IPS-NIHi11 (cell line): ENCODE results near the gene HSPA14.
"Not testable (repeated sequence)": the region's sequence is repeated elsewhere in the genome, so short reads cannot be mapped to it uniquely, and the experiment has no call there.

Experiments
- DNase-seq: peaks from one replicate; pipeline ENCODE4 v3.0.0; 2012; ENCODE audit warnings: mixed read lengths, low spot score

Gene HSPA14

DNA sequence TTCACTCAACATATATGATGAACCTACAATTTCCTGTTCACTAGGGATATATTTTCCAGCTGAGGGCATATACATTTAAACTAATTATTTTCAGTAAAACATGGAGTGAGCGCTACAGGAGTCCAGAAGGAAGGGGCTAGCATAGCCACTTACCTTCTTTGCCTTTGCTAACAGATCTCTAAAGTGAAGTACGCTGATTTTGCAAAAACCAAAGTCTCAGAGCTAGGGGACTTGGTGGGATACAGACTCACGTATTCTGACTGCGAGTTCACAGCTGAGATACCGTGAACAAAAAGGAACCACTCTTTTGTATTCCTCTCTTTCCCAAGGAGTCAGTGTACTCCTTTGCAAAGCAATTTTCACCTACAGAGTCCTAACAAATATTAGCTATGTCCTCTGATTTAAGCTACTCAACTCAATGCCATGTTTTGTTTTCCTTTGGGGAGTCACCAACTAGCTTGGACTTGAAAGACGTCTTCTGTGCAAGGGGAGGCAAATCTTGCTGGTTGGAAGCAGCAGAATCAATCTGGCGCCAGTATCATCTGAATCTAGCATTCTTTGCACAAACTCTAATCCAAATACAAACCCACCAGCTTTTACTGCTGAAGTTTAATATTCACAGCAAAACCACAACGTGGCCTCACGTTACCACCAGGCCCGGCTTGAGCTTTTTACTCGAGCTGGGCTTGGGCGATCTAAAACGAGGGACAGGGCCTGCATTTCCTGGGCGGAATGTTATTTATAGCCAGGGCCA lies 926 bp upstream of the HSPA14 start:
- DNase-seq: no peak

- DNase-seq: peak; percentile 76
Measured at GRCh38 chr10:14838582-14839304, 637 bp downstream of the HSPA14 start.

GRCh38 chr10:14839305-14839695 lies 1.2 kb downstream of the HSPA14 start:
- DNase-seq: no peak

GRCh38 chr10:14840178-14840577 lies 2.1 kb downstream of the HSPA14 start:
- no peak for DNase-seq

GRCh38 chr10:14843327-14843988 lies 5.4 kb downstream of the HSPA14 start:
- DNase-seq: no peak

DNA sequence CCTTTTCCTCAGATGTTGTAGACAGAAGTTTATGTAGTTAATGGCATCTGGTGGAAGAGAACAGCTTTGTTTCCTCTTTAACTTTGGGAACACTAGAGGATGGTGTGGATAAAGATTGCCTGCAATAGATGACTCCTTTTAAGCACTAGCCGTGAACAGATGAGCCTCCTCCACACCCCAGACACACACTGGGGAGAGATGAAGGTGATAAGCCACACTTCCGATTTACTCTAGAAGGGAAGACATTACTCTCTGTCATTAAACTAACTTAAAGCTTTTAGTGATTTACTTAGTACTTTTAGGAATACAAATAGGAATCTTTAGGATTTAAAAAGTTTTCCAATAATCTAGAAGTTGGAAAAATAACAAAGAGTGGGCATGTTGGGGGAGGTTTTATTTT lies 6.8 kb downstream of the HSPA14 start:
- no peak for DNase-seq

GRCh38 chr10:14852236-14852635 lies 14.1 kb downstream of the HSPA14 start:
- DNase-seq: no peak

DNA sequence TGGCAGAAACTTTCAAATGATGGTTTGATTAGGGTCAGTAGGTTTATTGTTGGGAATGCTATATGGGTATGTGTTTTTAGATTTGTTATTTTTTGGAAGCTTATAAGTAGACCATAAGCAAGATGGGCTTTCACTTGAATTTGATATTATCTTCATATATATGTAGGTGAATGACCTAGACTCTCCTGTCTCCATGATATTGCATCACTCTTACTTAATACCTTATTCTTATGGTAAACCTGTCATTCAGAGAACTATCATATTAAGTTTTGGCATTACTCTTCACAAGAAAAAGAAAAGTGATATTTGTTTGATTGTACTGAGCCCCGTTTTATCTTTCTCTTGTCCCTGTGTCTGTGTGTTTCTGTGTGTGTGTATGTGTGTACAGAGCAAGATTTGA lies 17.3 kb downstream of the HSPA14 start:
- no peak for DNase-seq

DNA sequence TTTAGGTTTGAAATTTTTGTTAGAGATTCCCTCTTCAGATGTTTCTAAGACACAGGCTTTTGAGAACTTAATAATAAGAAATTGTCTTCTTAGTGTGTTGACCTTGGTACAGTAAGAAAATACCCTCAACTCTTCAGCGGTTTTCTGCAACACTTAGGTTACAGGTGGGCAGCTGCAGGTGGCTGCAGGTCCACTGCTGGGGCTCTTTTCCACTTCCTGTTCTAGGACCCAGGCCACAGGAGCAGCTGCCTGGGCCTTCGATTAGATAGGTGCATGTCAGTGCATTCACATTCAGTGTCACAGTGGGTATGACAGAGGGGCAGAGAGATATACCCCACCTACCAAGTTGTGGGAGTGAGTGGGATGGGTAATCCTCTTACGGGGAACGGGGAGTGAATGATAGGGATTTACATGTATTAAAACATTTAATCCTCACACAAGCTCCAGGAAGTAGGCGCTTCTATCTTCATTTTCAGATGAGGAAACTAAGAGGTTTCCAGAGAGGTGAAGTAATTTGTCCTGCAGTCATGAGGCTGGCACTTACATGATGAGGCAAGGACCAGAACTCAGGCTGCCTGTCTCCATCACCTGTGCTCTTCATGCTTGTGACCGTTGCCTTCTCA lies 20.3 kb downstream of the HSPA14 start:
- DNase-seq: no peak

DNA sequence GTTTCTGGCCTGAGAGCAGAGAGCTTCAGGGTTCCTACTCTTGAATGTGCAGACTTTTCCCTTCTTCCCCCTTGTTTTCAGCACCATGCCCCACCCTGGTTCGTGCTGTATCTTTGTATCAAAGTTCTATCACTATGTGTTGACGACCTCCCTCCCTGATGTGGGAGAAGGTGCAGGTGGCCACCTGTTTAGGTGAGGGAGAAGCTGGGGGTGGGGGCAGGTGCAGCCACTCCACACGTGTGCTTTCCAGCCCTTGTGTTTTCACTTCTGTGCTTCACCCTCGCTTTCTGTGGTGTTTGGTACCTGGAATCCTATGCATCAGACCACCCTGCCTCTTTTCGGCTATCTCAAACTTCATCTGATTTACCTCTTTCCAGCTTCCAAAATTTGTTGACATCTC lies 20.9 kb downstream of the HSPA14 start:
- DNase-seq: no peak

DNA sequence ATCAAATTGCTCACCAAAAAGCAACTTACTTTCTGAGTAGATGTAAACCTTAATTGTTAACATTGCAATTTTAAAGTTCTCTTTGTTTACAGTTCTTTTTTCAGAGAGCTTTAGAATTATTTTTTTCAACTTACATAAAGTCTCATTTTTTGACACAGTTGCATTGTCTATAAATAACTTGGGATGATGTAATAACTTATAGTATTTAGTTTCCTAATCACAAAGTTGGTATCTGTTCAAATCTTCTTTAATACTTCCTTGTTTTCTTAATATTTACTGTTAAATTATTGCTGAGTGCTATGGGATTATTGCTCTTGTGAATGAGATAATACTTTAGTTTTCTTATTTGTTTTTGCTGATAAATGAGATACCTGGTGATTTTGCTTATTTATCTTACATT lies 21.7 kb downstream of the HSPA14 start:
- no peak for DNase-seq

DNA sequence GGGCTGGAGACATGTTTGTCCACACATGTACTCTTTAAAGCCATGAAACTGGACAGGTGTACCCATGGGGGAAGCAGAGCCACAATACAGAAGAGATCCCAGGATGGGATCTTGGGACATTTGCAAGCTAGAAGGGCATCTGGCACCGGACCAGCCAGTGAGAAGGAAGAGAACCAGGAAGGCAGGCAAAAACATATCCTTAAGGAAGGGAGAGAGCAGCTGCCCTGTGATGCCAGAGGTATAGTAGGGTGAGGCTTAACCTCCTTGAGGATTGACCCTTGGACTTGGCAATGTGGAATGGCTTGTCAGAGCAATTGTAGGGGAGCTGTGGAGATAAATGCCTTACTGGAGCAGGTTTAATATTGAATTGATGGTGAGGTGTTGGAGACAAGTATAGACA lies 22.7 kb downstream of the HSPA14 start:
- no peak for DNase-seq

- not testable (repeated sequence) for DNase-seq
Measured at GRCh38 chr10:14864466-14864865, 26.4 kb downstream of the HSPA14 start.

DNA sequence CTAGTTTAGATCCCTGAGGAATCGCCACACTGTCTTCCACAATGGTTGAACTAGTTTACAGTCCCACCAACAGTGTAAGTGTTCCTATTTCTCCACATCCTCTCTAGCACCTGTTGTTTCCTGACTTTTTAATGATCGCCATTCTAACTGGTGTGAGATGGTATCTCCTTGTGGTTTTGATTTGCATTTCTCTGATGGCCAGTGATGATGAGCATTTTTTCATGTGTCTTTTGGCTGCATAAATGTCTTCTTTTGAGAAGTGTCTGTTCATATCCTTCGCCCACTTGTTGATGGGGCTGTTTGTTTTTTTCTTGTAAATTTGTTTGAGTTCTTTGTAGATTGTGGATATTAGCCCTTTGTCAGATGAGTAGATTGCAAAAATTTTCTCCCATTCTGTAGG lies 26.8 kb downstream of the HSPA14 start:
- not testable (repeated sequence) for DNase-seq

DNA sequence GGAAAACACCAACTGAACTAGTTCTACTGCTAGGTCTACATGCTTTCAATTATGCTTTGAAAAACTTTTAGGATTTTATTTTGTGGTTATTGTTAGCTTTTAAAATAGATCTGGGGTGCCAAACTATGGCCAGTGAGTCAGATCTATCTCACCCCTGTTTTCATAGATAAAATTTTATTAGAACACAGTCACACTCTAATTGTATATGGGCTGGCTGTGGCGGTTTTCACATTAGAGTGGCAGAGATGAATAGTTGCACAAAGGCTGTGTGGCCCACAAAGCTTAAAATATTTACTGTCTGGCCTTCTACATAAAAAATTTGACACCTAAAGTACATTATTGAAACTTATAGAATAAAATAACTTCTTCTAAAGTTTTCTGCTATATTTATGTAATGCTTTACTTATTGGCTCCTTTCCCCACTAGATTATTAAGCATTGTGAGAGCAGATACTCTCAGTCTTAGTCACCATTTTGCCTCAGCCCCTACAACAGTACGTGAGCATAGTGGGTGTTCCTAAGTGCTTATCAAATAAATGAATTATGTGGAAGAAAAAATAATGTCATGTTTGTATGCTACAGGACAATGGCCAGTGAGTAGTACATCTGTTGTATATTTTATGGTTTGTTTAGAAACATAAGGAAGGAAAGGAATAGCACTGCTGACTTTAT lies 35.1 kb downstream of the HSPA14 start:
- no peak for DNase-seq

DNA sequence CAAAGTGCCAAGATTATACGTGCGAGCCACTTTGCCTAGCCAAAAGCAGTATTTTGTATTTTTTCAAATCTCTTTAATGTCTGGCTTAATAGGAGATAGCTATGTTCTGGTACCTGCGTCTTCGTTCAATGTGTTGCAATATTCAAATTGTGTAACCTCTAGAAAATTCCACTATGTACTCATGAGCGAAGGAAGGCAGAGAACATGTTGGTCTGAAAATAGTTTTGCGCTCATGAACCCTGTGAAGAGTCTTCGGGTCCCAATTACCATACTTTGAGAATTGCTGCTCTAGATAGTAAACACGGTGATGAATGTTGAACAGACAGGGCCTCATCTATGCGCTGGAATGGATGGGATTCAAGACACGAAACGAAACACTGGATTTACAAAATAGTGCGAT lies 37.8 kb downstream of the HSPA14 start:
- DNase-seq: no peak

DNA sequence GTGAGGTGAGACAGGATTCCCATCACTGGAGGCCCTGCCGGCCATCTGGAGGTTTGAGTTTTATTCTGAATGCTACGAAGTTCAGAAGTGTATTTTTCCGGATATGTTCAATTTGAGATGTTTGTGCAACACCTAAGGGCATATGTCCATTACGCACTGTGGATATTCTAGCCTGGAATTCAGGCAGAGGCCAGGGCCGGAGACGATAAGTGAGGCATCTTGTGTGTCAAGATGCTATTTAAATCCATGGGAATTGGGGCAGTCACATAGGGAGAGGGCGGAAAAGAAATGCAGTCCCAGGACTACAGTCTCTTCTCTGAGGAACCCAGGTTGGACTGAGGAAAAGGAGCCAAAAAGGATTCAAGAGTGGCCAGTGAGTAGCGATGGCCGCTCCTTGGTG lies 38.7 kb downstream of the HSPA14 start:
- DNase-seq: no peak

DNA sequence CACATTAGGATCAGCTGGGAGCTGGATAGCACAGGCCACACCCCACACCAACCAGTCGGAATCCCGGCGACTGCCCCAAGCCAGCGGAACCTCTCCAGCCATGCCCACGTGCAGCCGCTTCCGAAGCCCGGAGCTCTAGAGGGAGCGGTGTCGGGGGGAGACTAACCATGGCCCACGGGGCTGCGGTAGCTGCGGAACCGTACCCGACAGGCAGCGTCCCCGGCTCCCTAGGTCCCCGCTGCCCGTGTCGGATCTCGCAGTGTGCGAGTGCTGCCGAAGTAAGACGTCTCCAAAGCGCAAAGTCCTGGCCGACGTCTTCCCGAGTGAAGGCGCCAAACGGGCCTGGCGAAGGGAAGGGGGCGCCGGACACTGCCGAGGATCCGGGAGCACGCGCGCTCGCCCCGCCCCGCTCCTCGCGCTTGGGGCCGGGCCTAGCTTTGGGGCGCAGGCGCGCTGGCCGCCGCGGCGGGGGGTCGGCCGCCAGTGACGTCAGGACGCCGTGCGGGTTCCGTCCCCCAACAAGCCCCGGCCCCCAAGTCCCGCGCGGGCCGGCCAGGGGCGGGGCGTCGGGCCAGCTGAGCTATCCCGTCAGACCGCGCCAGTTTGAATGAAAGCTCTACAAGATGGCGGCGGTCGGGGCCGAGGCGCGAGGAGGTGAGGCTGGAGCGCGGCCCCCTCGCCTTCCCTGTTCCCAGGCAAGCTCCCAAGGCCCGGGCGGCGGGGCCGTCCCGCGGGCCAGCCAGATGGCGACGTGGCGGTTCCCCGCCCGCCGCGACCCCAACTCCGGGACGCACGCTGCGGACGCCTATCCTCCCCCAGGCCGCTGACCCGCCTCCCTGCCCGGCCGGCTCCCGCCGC lies 40.4 kb downstream of the HSPA14 start, which contains the start of gene SUV39H2:
Gene SUV39H2, plus strand, starts transcription at position 601 of the 858 bp plus-strand sequence. Its CDS starts 23 bp downstream, at position 624.
- DNase-seq: peak; percentile 99

- DNase-seq: peak; percentile 55
Measured at GRCh38 chr10:14879124-14879927, 41.2 kb downstream of the HSPA14 start.

- DNase-seq: peak; percentile 17
Measured at GRCh38 chr10:14879928-14880193, 41.8 kb downstream of the HSPA14 start.
